Loucy (cell line): ENCODE measurements around the gene TTBK2.

Experiments used
- H2AFZ ChIP-seq: fragments of 200-600 bp; sonication (generic); 2 replicates; pipeline ENCODE4 v1.6.0; 2016; ENCODE audit warnings: antibody characterized with exemption, mild to moderate bottlenecking, low read length, moderate library complexity
- H3F3A ChIP-seq: fragments of 200-600 bp; 2 replicates; pipeline ENCODE4 v1.6.0; 2016; ENCODE audit warnings: antibody characterized with exemption, low read depth, mild to moderate bottlenecking
- H3K27me3 ChIP-seq: fragments of 200-600 bp; sonication (generic); 2 replicates; pipeline ENCODE4 v1.6.1; 2014; ENCODE audit warnings: low read length, mild to moderate bottlenecking; ENCODE audit not compliant: insufficient read depth, poor library complexity, severe bottlenecking
- H3K36me3 ChIP-seq: fragments of 200-600 bp; sonication (generic); 2 replicates; pipeline ENCODE4 v1.6.1; 2016; ENCODE audit warnings: low read length; ENCODE audit not compliant: insufficient read depth
- H3K4me1 ChIP-seq: fragments of 200-600 bp; sonication (generic); 2 replicates; pipeline ENCODE4 v1.5.1; 2014; ENCODE audit warnings: low read length, mild to moderate bottlenecking; ENCODE audit not compliant: insufficient read depth, poor library complexity, severe bottlenecking
- H3K4me2 ChIP-seq: fragments of 200-600 bp; sonication (generic); 2 replicates; pipeline ENCODE4 v1.6.0; 2014; ENCODE audit warnings: antibody characterized with exemption, low read length, low read depth, mild to moderate bottlenecking; ENCODE audit not compliant: poor library complexity, severe bottlenecking
- H3K4me3 ChIP-seq: fragments of 200-600 bp; sonication (generic); 2 replicates; pipeline ENCODE4 v1.5.1; 2014; ENCODE audit warnings: low read length, mild to moderate bottlenecking, mixed read lengths; ENCODE audit not compliant: poor library complexity, severe bottlenecking
- H3K79me2 ChIP-seq: fragments of 200-600 bp; sonication (generic); 2 replicates; pipeline ENCODE4 v1.6.1; 2014; ENCODE audit warnings: low read length; ENCODE audit not compliant: insufficient read depth
- H3K9ac ChIP-seq: fragments of 200-600 bp; sonication (generic); 2 replicates; pipeline ENCODE4 v1.6.0; 2014; ENCODE audit warnings: mild to moderate bottlenecking, low read depth, low read length, moderate library complexity; ENCODE audit not compliant: poor library complexity, severe bottlenecking
- H3K9me2 ChIP-seq: fragments of 200-600 bp; sonication (generic); replicated peaks from 2 replicates; pipeline ENCODE4 v1.6.1; 2016; ENCODE audit warnings: low read depth, low read length, mixed read lengths
- H3K9me3 ChIP-seq: fragments of 200-600 bp; sonication (generic); 2 replicates; pipeline ENCODE4 v1.6.1; 2014; ENCODE audit warnings: mild to moderate bottlenecking, antibody characterized with exemption, low read length, low read depth; ENCODE audit not compliant: insufficient read depth
- H4K20me1 ChIP-seq: fragments of 200-600 bp; sonication (generic); 2 replicates; pipeline ENCODE4 v1.6.0; 2014; ENCODE audit warnings: antibody characterized with exemption, low read length, mild to moderate bottlenecking; ENCODE audit not compliant: insufficient read depth, poor library complexity, severe bottlenecking
- EZH2phosphoT487 ChIP-seq: fragments of 200-600 bp; IDR thresholded peaks from 2 replicates; pipeline ENCODE4 v1.6.1; 2018; ENCODE audit warnings: antibody characterized with exemption, mild to moderate bottlenecking, moderate library complexity, borderline replicate concordance
- TF ChIP-seq, protein P1 (sequence below): fragments of 200-600 bp; sonication (generic); conservative IDR thresholded peaks from 2 replicates; pipeline ENCODE4 v1.5.1; 2014; ENCODE audit warnings: mild to moderate bottlenecking, antibody characterized with exemption, low read length

The TTBK2 gene

DNA sequence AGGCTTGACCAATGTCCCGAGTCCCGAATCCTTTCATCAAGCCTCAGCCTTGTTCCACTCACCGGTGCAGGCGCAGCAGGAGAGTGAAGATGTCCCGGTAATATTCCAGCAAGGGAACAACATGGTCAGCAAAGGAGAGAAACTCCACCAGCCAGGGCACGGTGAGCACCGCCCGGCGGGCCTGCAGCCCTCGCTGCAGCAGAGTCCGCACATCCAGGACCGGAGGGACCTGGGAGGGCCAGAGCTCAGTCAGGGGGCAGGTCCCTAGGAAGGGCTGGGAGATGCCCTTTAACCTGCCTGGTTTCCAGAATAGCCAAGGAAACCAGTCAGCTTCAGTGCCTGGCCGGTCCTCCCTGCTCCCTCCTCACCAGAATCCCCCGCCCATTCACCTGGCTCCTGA lies 190.0 kb downstream of the TTBK2 start:
- Histone ChIP-seq H3K9me2 (no peaks in the 10 kb centered on the region), H3K79me2 (peaks cover 16% of the 10 kb centered on the region), H3K27me3 (no peaks in the 10 kb centered on the region), H3K4me2 (no peak overlapping the region), H3K9me3 (no peaks in the 10 kb centered on the region), H4K20me1 (peaks cover 17% of the 10 kb centered on the region), H3F3A (no peaks in the 10 kb centered on the region), H3K9ac (no peak overlapping the region), H3K4me3 (no peak overlapping the region), H3K4me1 (peaks cover 13% of the 10 kb centered on the region), H2AFZ (no peak overlapping the region), H3K36me3 (peaks cover 47% of the 10 kb centered on the region; the same call in 1 of the 2 replicates)
- TF ChIP-seq, protein P1, sequence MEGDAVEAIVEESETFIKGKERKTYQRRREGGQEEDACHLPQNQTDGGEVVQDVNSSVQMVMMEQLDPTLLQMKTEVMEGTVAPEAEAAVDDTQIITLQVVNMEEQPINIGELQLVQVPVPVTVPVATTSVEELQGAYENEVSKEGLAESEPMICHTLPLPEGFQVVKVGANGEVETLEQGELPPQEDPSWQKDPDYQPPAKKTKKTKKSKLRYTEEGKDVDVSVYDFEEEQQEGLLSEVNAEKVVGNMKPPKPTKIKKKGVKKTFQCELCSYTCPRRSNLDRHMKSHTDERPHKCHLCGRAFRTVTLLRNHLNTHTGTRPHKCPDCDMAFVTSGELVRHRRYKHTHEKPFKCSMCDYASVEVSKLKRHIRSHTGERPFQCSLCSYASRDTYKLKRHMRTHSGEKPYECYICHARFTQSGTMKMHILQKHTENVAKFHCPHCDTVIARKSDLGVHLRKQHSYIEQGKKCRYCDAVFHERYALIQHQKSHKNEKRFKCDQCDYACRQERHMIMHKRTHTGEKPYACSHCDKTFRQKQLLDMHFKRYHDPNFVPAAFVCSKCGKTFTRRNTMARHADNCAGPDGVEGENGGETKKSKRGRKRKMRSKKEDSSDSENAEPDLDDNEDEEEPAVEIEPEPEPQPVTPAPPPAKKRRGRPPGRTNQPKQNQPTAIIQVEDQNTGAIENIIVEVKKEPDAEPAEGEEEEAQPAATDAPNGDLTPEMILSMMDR: no peak
- TF ChIP-seq EZH2phosphoT487: no peak

DNA sequence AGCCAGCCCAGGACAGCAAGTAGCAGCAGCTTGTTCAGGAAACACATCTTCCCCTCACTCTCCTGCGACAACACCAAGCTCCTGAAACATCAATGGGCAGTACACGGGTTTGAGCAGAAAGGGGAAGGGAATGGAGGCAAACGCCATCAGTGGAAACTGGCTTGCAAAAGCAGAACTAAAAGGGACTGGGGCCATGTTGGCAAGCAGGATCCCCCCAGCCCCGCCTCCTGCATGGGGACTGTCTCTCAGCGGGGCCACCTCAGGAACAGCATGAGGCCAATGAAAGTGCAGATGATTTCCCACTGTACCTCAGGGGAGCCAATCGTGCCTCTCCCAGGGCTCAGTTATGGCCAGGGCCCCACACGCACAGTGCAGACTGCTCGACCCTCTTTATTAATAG lies 190.4 kb downstream of the TTBK2 start:
- Histone ChIP-seq H3K27me3 (no peaks in the 10 kb centered on the region), H3K9me3 (no peaks in the 10 kb centered on the region), H3K9me2 (no peaks in the 10 kb centered on the region), H3K36me3 (peaks cover 51% of the 10 kb centered on the region; the same call in 1 of the 2 replicates), H3K4me3 (no peak overlapping the region), H3K79me2 (peaks cover 12% of the 10 kb centered on the region), H3K4me2 (no peak overlapping the region), H3F3A (no peaks in the 10 kb centered on the region), H2AFZ (no peak overlapping the region), H3K9ac (no peak overlapping the region), H3K4me1 (peaks cover 9% of the 10 kb centered on the region), H4K20me1 (peaks cover 13% of the 10 kb centered on the region)
- TF ChIP-seq EZH2phosphoT487: no peak

DNA sequence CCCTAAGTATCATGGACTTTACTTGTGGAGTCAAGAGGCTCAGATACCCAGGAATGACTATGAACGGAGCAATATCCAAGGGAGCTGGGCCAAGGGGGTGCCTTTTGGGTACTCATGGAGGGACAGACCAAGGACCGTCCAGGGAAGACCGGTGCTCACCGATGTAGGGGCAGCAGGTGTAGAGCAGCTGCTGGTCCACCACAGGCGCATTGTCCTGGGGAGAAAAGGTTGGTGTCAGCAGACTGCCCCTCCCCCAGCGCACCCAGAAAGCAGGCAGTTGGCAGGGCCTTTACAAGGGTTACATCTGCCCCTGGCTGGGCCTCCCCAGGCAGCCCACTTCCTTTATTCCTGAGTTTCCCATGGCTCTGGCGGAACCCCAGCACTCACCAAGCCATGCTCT lies 191.2 kb downstream of the TTBK2 start:
- TF ChIP-seq EZH2phosphoT487: no peak
- TF ChIP-seq, protein P1: no peak
- H3K4me3 ChIP-seq: no peak overlapping the region
- H3K27me3 ChIP-seq: no peaks in the 10 kb centered on the region
- no peak overlapping the region for H3K9ac ChIP-seq
- H2AFZ ChIP-seq: no peak overlapping the region
- H3K79me2 ChIP-seq: peaks cover 5% of the 10 kb centered on the region; the same call in 1 of the 2 replicates
- no peaks in the 10 kb centered on the region for H3K9me3 ChIP-seq
- no peak overlapping the region for H3K4me2 ChIP-seq
- H3K36me3 ChIP-seq: peaks cover 58% of the 10 kb centered on the region; the same call in 1 of the 2 replicates
- H3K4me1 ChIP-seq: peaks cover 5% of the 10 kb centered on the region
- peaks cover 8% of the 10 kb centered on the region for H4K20me1 ChIP-seq
- no peaks in the 10 kb centered on the region for H3F3A ChIP-seq
- H3K9me2 ChIP-seq: no peaks in the 10 kb centered on the region

DNA sequence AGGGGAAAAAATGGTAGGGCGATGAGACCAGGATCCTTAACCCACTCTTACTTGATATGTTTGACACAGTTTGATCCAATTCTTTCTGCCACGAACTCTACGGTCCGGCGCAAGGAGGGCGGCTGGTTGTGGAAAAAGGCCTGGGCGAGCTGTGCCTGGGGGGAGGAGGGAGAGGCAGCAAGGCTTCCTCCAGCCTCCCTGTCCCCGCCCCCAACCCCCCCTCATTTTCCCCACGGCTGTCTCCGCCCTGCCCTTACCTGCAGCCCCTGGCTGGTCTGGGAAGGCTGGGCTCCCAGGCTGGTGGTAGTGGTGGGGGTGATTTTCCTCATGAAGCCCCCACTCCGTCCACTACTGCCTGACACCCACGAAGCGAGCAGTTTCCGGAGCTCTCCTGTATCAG lies 191.6 kb downstream of the TTBK2 start:
- no peaks in the 10 kb centered on the region for H3K9me3 ChIP-seq
- H3K27me3 ChIP-seq: no peaks in the 10 kb centered on the region
- peaks cover 63% of the 10 kb centered on the region; the same call in 1 of the 2 replicates for H3K36me3 ChIP-seq
- H3K79me2 ChIP-seq: peaks cover 1% of the 10 kb centered on the region; the same call in 1 of the 2 replicates
- no peaks in the 10 kb centered on the region for H3K9me2 ChIP-seq
- H2AFZ ChIP-seq: no peak overlapping the region
- peaks cover 5% of the 10 kb centered on the region for H3K4me1 ChIP-seq
- H3K9ac ChIP-seq: no peak overlapping the region
- H3K4me3 ChIP-seq: no peak overlapping the region
- no peaks in the 10 kb centered on the region for H3F3A ChIP-seq
- peaks cover 3% of the 10 kb centered on the region for H4K20me1 ChIP-seq
- TF ChIP-seq EZH2phosphoT487: no peak
- TF ChIP-seq, protein P1: no peak
- no peak overlapping the region for H3K4me2 ChIP-seq
